B cell (primary cell): ENCODE measurements around the gene CYRIA. TPM values are rescaled to one million over a fixed set of nuclear protein-coding genes. Genes with fewer than 3 reads are reported as not detected.
A peak's percentile ranks its signal among the peaks of the same experiment; 100 is the strongest.

Experiments
- ATAC-seq: fragments of 200-7000 bp; cut with Tn5 transposase; one replicate; pipeline ENCODE4 v1.10.0; 2021; ENCODE audit warnings: low read depth, mild to moderate bottlenecking, moderate number of reproducible peaks, moderate library complexity
- CTCF ChIA-PET: fragments of 350-600 bp; sonication (Branson Sonifier 250); formaldehyde crosslinking; loops from one replicate; lab custom pipeline; 2021; ENCODE audit warnings: antibody characterized with exemption, inconsistent platforms; lab: Charles Lee
- POLR2A ChIA-PET: fragments of 350-600 bp; sonication (Branson Sonifier 250); formaldehyde crosslinking; loops from one replicate; lab custom pipeline; 2021; ENCODE audit warnings: antibody characterized with exemption; lab: Charles Lee
- DNase-seq: peaks from one replicate; pipeline ENCODE4 v3.0.0; 2013
- H2AFZ ChIP-seq: 2 replicates; pipeline ENCODE4 v1.6.1; 2012; ENCODE audit warnings: mild to moderate bottlenecking, low read depth, low read length; ENCODE audit not compliant: insufficient read depth, poor library complexity, severe bottlenecking
- H3K27ac ChIP-seq, 2 donors: 1 replicate in 1 of 2; 2 replicates in 1 of 2; pipeline ENCODE4 v1.5.1; 2012 to 2013; ENCODE audit warnings: low read length in 2 of 2, mild to moderate bottlenecking in 2 of 2, moderate library complexity in 1 of 2
- H3K27me3 ChIP-seq, 4 experiments: fragments of 200-600 bp in 1 of 4; sonication (generic) in 1 of 4; replicated peaks in 1 of 4; 1 replicate in 2 of 4; 2 replicates in 2 of 4; pipeline versions ENCODE4 v1.6.1 to v1.7.0; 2013 to 2016; ENCODE audit warnings: low read length in 3 of 4, mild to moderate bottlenecking in 2 of 4, mixed read lengths in 1 of 4, moderate library complexity in 1 of 4; ENCODE audit not compliant: insufficient read depth in 4 of 4, control insufficient read depth in 3 of 4; ENCODE audit errors: control extremely low read depth in 1 of 4
- H3K36me3 ChIP-seq, 2 experiments: replicated peaks in 1 of 2; 1 replicate in 1 of 2; 2 replicates in 1 of 2; pipeline versions ENCODE4 v1.6.1 to v1.7.1; 2013; ENCODE audit warnings: low read length in 1 of 2; ENCODE audit not compliant: insufficient read depth in 2 of 2, control insufficient read depth in 1 of 2; ENCODE audit errors: control extremely low read depth in 1 of 2, extremely low read depth in 1 of 2
- H3K4me1 ChIP-seq, 2 donors: fragments of 200-600 bp in 1 of 2; sonication (generic) in 1 of 2; 1 replicate in 1 of 2; 2 replicates in 1 of 2; pipeline versions ENCODE4 v1.5.1 to v1.6.1; 2013 to 2017; ENCODE audit warnings: low read length in 2 of 2; ENCODE audit not compliant: control insufficient read depth in 2 of 2, insufficient read depth in 2 of 2
- H3K4me2 ChIP-seq: replicated peaks from 2 replicates; pipeline ENCODE3; 2012; ENCODE audit warnings: mild to moderate bottlenecking, low read depth, low read length; ENCODE audit not compliant: poor library complexity, severe bottlenecking
- H3K4me3 ChIP-seq, 5 experiments: fragments of 200-600 bp in 1 of 5; sonication (generic) in 1 of 5; 1 replicate in 3 of 5; 2 replicates in 2 of 5; pipeline versions ENCODE4 v1.5.1 to v1.7.0; 2011 to 2016; ENCODE audit warnings: low read length in 4 of 5, mild to moderate bottlenecking in 4 of 5, low read depth in 2 of 5, control low read depth in 1 of 5, moderate library complexity in 1 of 5; ENCODE audit not compliant: insufficient read depth in 1 of 5; ENCODE audit errors: control extremely low read depth in 1 of 5, extremely low read depth in 1 of 5
- H3K79me2 ChIP-seq: fragments of 200-600 bp; sonication (generic); one replicate; pipeline ENCODE4 v1.6.0; 2016; ENCODE audit warnings: low read length; ENCODE audit not compliant: control insufficient read depth, insufficient read depth
- H3K9ac ChIP-seq: fragments of 200-600 bp; sonication (generic); 2 replicates; pipeline ENCODE4 v1.6.1; 2017; ENCODE audit warnings: mild to moderate bottlenecking, low read length, moderate library complexity
- H3K9me3 ChIP-seq, 3 donors: one replicate each; pipeline versions ENCODE4 v1.6.1 to v1.7.1; 2013; ENCODE audit warnings: low read length in 2 of 3; ENCODE audit not compliant: control insufficient read depth in 2 of 3, insufficient read depth in 1 of 3; ENCODE audit errors: control extremely low read depth in 1 of 3
- H4K20me1 ChIP-seq: 2 replicates; pipeline ENCODE4 v1.6.0; 2012; ENCODE audit warnings: mild to moderate bottlenecking, low read length; ENCODE audit not compliant: insufficient read depth, control insufficient read depth, poor library complexity, severe bottlenecking
- H3K27ac Mint-ChIP-seq: one replicate; pipeline ENCODE4 v1.8.0; 2021; ENCODE audit warnings: mixed read lengths
- H3K27me3 Mint-ChIP-seq: one replicate; pipeline ENCODE4 v1.8.0; 2021; ENCODE audit warnings: mixed read lengths
- H3K4me1 Mint-ChIP-seq: one replicate; pipeline ENCODE4 v1.8.0; 2021; ENCODE audit warnings: mixed read lengths
- H3K4me3 Mint-ChIP-seq: one replicate; pipeline ENCODE4 v1.8.0; 2021; ENCODE audit warnings: mixed read lengths
- H3K9me3 Mint-ChIP-seq: one replicate; pipeline ENCODE4 v1.8.0; 2022; ENCODE audit warnings: mixed read lengths; ENCODE audit not compliant: insufficient read depth
- EZH2 ChIP-seq: IDR thresholded peaks from 2 replicates; pipeline ENCODE4 v1.6.1; 2012; ENCODE audit warnings: borderline replicate concordance, low read depth, mild to moderate bottlenecking, moderate library complexity, low read length; ENCODE audit not compliant: insufficient read depth, poor library complexity, severe bottlenecking
- WGBS: methylation state at CpG from one replicate; pipeline ENCODE4 v1.1.5; 2013; ENCODE audit warnings: missing lambda C conversion rate; ENCODE audit not compliant: insufficient coverage; 5-methylcytosine and 5-hydroxymethylcytosine counted together
- intact Hi-C: fragments of 100-400 bp; cut with micrococcal nuclease; formaldehyde crosslinking; loops from one replicate; pipeline ENCODE4 v1.10.0; 2022
- polyA plus RNA-seq: library from polyadenylated mRNA; depleted of rRNA; stranded (reverse); fragments of >200 nt; gene quantifications from 2 replicates; pipeline ENCODE4 v1.2.3, GENCODE V29; 2012
- total RNA-seq, 2 donors: library from RNA; stranded (reverse); fragments of 120-200 nt in 1 of 2; gene quantifications; 1 replicate in 1 of 2; 2 replicates in 1 of 2; pipeline versions ENCODE4 v1.2.3 to v1.2.4, GENCODE V29; 2013 to 2022
- TF ChIP-seq, protein P1 (sequence below): fragments of 200-600 bp; IDR thresholded peaks from one replicate; pipeline ENCODE4 v1.8.0; 2022; ENCODE audit warnings: antibody characterized with exemption, mild to moderate bottlenecking

The CYRIA gene
- total and polyA plus RNA-seq, 2 donors (not counting 1 experiment from before 2014, with no cell fraction given) = 16.8 to 58.8 TPM

DNA sequence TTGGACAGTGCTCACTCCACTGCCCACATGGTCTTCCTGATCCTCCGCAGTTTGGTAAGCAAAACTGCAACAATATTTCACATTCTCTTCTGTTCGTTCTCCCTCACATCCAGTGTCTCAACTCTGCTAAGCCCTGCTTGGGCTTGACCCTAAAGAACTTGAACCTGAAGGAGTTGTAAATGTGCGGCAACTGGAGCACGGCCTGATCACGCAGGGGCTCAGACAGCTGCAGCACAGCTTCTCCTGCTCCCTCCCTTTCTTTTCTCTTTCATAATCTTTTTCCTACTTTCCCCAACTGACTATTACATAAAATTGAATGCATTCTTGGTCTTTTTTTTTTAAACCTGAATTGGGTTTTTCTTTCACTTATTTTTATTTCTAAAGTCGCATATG is 10.2 kb downstream of the CYRIA start:
- peak overlapping the region; percentile 68 for H3K4me2 ChIP-seq
- H3K4me3 Mint-ChIP-seq = peak overlapping the region; percentile 84

More for the DNA sequence above, 10.2 kb downstream of the CYRIA start:
- Histone ChIP-seq H3K4me3 (peak overlapping the region in 2 of 5 experiments; percentile 6 to 43), H3K9ac (peak overlapping the region; percentile 25), H3K9me3 (no peaks in the 10 kb centered on the region), H3K79me2 (peaks cover 88% of the 10 kb centered on the region), H3K27me3 (no peaks in the 10 kb centered on the region), H3K4me1 (peaks cover 100% of the 10 kb centered on the region in 2 donors), H3K27ac (peak overlapping the region; percentile 66 to 82), H4K20me1 (no peaks in the 10 kb centered on the region), H2AFZ (no peak overlapping the region), H3K36me3 (peaks cover 0 to 15% of the 10 kb centered on the region in 2 experiments)
- TF ChIP-seq EZH2 = no peak
- TF ChIP-seq, protein P1, sequence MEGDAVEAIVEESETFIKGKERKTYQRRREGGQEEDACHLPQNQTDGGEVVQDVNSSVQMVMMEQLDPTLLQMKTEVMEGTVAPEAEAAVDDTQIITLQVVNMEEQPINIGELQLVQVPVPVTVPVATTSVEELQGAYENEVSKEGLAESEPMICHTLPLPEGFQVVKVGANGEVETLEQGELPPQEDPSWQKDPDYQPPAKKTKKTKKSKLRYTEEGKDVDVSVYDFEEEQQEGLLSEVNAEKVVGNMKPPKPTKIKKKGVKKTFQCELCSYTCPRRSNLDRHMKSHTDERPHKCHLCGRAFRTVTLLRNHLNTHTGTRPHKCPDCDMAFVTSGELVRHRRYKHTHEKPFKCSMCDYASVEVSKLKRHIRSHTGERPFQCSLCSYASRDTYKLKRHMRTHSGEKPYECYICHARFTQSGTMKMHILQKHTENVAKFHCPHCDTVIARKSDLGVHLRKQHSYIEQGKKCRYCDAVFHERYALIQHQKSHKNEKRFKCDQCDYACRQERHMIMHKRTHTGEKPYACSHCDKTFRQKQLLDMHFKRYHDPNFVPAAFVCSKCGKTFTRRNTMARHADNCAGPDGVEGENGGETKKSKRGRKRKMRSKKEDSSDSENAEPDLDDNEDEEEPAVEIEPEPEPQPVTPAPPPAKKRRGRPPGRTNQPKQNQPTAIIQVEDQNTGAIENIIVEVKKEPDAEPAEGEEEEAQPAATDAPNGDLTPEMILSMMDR = no peak
- ChIA-PET POLR2A (interaction anchor here (0.6 to 1.8 kb wide), 3 partner anchors 9 to 305 kb away, joined by 4 to 9 read pairs (median 6); no protein-coding TSS in a partner anchor), CTCF (interaction anchor here (0.9 to 6.7 kb wide), 9 partner anchors 9 to 101 kb away, joined by 3 to 50 read pairs (median 6); partner anchors contain the start of gene CYRIA)
- no peak for DNase-seq
- intact Hi-C loops = loop anchor here (1.0 to 5.0 kb wide), 2 partner anchors 8 to 72 kb away; no protein-coding TSS in a partner anchor
- Mint-ChIP-seq H3K9me3 (no peaks in the 10 kb centered on the region), H3K4me1 (peaks cover 99% of the 10 kb centered on the region), H3K27ac (peak overlapping the region; percentile 86), H3K27me3 (no peaks in the 10 kb centered on the region)
- 53% methylated on average over 4 of the region's 6 CpGs for WGBS
- no peak for ATAC-seq
